Body of pancreas (tissue), 4 donors: Measurements from ENCODE around the gene CYP26C1.

ENCODE experiments used
- POLR2A ChIP-seq, 3 donors: fragments of 450-650 bp; IDR thresholded peaks; one replicate each; pipeline ENCODE4 v1.6.1; 2016; ENCODE audit warnings: antibody characterized with exemption in 3 of 3, mild to moderate bottlenecking in 2 of 3
- TF ChIP-seq, protein P1 (sequence below), 7 experiments: fragments of 450-650 bp in 4 of 7; fragments of 200-600 bp in 3 of 7; sonication (generic) in 3 of 7; IDR thresholded peaks; one replicate each; pipeline ENCODE4 v1.5.1; 2016 to 2019; ENCODE audit warnings: antibody characterized with exemption in 7 of 7

DNA sequence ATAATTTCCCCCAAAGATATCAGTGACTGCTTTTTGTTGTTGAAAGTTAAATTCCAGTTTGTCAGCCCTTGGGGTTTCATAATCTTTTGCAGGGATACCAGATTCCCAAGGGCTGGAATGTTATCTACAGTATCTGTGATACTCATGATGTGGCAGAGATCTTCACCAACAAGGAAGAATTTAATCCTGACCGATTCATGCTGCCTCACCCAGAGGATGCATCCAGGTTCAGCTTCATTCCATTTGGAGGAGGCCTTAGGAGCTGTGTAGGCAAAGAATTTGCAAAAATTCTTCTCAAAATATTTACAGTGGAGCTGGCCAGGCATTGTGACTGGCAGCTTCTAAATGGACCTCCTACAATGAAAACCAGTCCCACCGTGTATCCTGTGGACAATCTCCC is 16.3 kb downstream of the CYP26C1 start:
- TF ChIP-seq, protein P1, sequence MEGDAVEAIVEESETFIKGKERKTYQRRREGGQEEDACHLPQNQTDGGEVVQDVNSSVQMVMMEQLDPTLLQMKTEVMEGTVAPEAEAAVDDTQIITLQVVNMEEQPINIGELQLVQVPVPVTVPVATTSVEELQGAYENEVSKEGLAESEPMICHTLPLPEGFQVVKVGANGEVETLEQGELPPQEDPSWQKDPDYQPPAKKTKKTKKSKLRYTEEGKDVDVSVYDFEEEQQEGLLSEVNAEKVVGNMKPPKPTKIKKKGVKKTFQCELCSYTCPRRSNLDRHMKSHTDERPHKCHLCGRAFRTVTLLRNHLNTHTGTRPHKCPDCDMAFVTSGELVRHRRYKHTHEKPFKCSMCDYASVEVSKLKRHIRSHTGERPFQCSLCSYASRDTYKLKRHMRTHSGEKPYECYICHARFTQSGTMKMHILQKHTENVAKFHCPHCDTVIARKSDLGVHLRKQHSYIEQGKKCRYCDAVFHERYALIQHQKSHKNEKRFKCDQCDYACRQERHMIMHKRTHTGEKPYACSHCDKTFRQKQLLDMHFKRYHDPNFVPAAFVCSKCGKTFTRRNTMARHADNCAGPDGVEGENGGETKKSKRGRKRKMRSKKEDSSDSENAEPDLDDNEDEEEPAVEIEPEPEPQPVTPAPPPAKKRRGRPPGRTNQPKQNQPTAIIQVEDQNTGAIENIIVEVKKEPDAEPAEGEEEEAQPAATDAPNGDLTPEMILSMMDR (IDR thresholded peaks at IDR 0.05) = no peak
- TF ChIP-seq POLR2A (IDR thresholded peaks at IDR 0.05) = no peak
